Ishikawa (cell line): Measurements from ENCODE around the gene MAP3K8.

Experiments used
- EP300 ChIP-seq: IDR thresholded peaks from 2 replicates; pipeline ENCODE4 v1.6.1; 2012; ENCODE audit warnings: borderline replicate concordance
- RAD21 ChIP-seq: IDR thresholded peaks from 2 replicates; pipeline ENCODE4 v1.6.1; 2012; ENCODE audit warnings: low read depth
- TF ChIP-seq, protein P1 (sequence below): IDR thresholded peaks from 2 replicates; pipeline ENCODE4 v1.6.1; 2012

DNA sequence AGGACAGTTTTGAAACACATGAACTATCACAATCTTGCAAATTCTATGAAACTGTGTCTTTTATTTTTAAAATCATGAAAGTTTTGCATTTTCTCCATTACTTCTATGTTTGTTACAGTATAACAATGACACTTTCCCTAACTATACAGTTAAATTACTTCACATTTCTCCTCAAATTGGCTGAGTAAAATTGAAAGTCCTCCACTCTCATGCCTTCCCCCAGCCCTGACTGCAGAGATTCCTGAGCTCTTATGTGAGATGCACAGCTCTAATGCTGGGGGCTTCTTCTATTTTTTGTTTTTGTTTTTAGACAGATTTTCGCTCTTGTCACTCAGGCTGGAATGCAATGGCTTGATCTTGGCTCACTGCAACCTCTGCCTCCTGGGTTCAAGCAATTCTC is 22.7 kb upstream of the MAP3K8 start:
- TF ChIP-seq RAD21, result no peak
- TF ChIP-seq, protein P1, sequence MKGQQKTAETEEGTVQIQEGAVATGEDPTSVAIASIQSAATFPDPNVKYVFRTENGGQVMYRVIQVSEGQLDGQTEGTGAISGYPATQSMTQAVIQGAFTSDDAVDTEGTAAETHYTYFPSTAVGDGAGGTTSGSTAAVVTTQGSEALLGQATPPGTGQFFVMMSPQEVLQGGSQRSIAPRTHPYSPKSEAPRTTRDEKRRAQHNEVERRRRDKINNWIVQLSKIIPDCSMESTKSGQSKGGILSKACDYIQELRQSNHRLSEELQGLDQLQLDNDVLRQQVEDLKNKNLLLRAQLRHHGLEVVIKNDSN, result no peak
- no peak for TF ChIP-seq EP300
